ENCODE data around the gene SNN.

DNA sequence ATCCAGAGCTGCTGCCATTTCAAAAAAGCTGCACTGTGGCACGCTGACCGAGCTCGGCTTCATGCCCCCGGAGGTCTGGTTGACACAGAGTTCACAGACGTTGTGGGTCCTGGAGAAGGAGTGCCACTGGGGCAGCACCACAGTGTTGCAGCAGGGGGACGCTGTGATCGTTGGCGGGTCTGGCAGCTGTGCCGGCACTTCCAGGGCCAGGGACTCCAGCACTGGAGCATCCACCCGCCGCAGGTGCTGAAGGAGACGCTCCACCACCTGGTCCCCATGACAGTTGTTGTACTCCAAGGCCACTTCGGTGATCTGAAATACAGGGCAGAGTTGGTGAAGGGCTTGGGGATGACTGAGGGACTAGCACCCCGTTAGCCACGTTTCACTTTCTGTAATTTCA lies 23.5 kb downstream of the SNN start:
- no peak for TF ChIP-seq EP300 (IDR thresholded peaks at IDR 0.05)
- TF ChIP-seq, protein P1, sequence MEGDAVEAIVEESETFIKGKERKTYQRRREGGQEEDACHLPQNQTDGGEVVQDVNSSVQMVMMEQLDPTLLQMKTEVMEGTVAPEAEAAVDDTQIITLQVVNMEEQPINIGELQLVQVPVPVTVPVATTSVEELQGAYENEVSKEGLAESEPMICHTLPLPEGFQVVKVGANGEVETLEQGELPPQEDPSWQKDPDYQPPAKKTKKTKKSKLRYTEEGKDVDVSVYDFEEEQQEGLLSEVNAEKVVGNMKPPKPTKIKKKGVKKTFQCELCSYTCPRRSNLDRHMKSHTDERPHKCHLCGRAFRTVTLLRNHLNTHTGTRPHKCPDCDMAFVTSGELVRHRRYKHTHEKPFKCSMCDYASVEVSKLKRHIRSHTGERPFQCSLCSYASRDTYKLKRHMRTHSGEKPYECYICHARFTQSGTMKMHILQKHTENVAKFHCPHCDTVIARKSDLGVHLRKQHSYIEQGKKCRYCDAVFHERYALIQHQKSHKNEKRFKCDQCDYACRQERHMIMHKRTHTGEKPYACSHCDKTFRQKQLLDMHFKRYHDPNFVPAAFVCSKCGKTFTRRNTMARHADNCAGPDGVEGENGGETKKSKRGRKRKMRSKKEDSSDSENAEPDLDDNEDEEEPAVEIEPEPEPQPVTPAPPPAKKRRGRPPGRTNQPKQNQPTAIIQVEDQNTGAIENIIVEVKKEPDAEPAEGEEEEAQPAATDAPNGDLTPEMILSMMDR (IDR thresholded peaks at IDR 0.05) = no peak
